D721Med (cell line): ENCODE measurements around the gene FAM199X.

Experiments
- DNase-seq: peaks from one replicate; pipeline ENCODE4 v3.0.0; 2011; ENCODE audit warnings: low spot score; ENCODE audit not compliant: insufficient read length
- FAIRE-seq: peaks from 2 replicates; lab custom pipeline; 2011; peaks lifted over from hg19 to GRCh38; lab: Jason Lieb, UNC
- TF ChIP-seq, protein P1 (sequence below): IDR thresholded peaks from 2 replicates; pipeline ENCODE4 v1.5.1; 2012; ENCODE audit warnings: mild to moderate bottlenecking, control low read depth; ENCODE audit not compliant: insufficient read depth; ENCODE audit errors: missing control alignments

FAM199X gene

GRCh38 chrX:104156630-104157529 is 9.4 kb upstream of the FAM199X start, which contains the start of gene SLC25A53:
TSS of gene SLC25A53 (minus strand) at chrX:104157009. CDS start at chrX:104105257, 51,752 bp downstream.
- TF ChIP-seq, protein P1, sequence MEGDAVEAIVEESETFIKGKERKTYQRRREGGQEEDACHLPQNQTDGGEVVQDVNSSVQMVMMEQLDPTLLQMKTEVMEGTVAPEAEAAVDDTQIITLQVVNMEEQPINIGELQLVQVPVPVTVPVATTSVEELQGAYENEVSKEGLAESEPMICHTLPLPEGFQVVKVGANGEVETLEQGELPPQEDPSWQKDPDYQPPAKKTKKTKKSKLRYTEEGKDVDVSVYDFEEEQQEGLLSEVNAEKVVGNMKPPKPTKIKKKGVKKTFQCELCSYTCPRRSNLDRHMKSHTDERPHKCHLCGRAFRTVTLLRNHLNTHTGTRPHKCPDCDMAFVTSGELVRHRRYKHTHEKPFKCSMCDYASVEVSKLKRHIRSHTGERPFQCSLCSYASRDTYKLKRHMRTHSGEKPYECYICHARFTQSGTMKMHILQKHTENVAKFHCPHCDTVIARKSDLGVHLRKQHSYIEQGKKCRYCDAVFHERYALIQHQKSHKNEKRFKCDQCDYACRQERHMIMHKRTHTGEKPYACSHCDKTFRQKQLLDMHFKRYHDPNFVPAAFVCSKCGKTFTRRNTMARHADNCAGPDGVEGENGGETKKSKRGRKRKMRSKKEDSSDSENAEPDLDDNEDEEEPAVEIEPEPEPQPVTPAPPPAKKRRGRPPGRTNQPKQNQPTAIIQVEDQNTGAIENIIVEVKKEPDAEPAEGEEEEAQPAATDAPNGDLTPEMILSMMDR, result no peak
- DNase-seq (no peak), FAIRE-seq (no peak)

DNA sequence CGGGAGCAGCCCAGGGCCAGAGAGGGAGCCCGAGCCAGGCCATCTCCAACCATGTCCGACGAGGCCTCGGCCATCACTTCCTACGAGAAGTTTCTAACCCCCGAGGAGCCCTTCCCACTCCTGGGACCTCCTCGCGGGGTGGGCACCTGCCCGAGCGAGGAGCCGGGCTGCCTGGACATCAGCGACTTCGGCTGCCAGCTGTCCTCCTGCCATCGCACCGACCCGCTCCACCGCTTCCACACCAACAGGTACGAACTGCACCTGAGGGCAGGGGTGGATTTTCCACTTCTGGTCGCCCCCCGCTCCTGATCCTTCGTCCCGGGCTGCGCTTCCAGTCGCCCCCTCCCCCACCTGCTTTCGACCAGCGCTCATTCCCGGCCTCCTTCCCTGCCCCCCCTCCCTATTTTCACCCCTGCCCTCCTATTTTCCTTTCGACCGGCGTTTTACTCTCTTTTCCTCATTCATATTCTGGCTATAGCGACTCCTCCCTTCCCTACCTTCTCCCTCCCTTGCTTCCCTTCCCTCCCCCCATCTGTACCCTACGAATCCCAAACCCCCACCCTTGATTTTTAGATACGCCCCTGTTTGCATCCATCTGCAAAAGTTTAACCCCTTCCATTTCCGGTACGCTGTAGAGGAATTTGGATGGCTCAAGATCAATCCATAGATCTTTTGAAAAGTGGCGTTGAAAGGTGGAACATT is 633 bp downstream of the FAM199X start:
- TF ChIP-seq, protein P1, result no peak
- FAIRE-seq (no peak), DNase-seq (no peak)

- TF ChIP-seq, protein P1, result no peak
- FAIRE-seq, result no peak
- DNase-seq, result no peak
Observed at GRCh38 chrX:104168127-104168526, 1.9 kb downstream of the FAM199X start.

- TF ChIP-seq, protein P1, result no peak
- DNase-seq (no peak), FAIRE-seq (no peak)
Observed at GRCh38 chrX:104172121-104172520, 5.9 kb downstream of the FAM199X start.

DNA sequence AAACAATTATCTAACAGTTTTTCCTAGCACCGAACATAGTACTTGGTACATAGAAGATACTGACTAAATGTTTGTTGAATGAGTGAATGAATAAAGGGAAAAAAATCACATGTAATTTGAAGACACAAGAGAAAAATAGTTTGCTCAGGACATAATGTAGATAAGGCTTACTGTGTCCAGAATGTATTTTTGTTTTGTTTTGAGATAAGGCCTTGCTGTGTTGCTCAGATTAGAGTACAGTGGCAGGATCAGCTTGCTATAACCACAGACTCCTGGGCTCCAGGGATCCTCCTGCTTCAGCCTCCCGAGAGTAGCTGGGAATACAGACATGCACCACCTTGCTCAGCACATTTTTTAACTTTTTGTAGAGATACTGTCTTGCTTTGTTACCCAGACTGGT is 6.5 kb downstream of the FAM199X start:
- TF ChIP-seq, protein P1, result no peak
- DNase-seq (no peak), FAIRE-seq (no peak)

DNA sequence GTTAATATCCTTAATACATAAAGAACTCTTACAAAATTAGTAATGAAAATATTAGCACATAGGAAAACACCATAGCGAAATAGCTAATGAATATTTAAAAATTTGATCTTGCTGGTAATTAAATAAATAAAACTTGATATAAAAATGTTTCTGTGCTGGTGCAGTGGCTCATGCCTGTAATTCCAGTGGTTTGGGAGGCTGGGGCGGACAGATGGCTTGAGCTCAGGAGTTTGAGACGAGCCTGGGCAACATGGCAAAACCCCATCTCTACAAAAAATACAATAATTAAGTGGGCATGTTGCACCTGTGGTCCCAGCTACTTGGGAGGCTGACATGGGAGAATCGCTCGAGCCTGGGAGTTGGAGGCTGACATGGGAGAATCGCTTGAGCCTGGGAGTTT is 7.6 kb downstream of the FAM199X start:
- no peak for DNase-seq
- no peak for FAIRE-seq
- TF ChIP-seq, protein P1, result no peak

- FAIRE-seq (no peak), DNase-seq (no peak)
- TF ChIP-seq, protein P1, result no peak
Observed at GRCh38 chrX:104183685-104184084, 17.4 kb downstream of the FAM199X start.
